Upper lobe of right lung (tissue), 1 donor: ENCODE data around the gene PHF24. TPM values are rescaled to one million over a fixed set of nuclear protein-coding genes. Genes with fewer than 3 reads are reported as not detected.
"Not testable (repeated sequence)": the region's sequence is repeated elsewhere in the genome, so short reads cannot be mapped to it uniquely, and the experiment has no call there.

Source experiments
- ATAC-seq: fragments of 200-7000 bp; cut with Tn5 transposase; one replicate; pipeline ENCODE4 v1.9.1; 2020; ENCODE audit warnings: mild to moderate bottlenecking, moderate library complexity
- DNase-seq: peaks from one replicate; pipeline ENCODE4 v3.0.0-alpha.2; 2020
- H3K27ac ChIP-seq: fragments of 200-600 bp; one replicate; pipeline ENCODE4 v1.8.0; 2022
- H3K27me3 ChIP-seq: fragments of 200-600 bp; one replicate; pipeline ENCODE4 v1.8.0; 2022; ENCODE audit warnings: mild to moderate bottlenecking
- H3K36me3 ChIP-seq: fragments of 200-600 bp; one replicate; pipeline ENCODE4 v1.8.0; 2022
- H3K4me1 ChIP-seq: fragments of 200-600 bp; one replicate; pipeline ENCODE4 v1.8.0; 2022
- H3K4me3 ChIP-seq: fragments of 200-600 bp; one replicate; pipeline ENCODE4 v1.8.0; 2022; ENCODE audit warnings: mild to moderate bottlenecking
- H3K9me3 ChIP-seq: fragments of 200-600 bp; one replicate; pipeline ENCODE4 v1.8.0; 2022
- intact Hi-C: fragments of 100-400 bp; cut with DNase I; formaldehyde crosslinking; loops from one replicate; pipeline ENCODE4 v1.11.0; 2022
- long read RNA-seq: library from polyadenylated mRNA; unstranded; transcript quantifications from one replicate; pipeline ENCODE4 v2.0.0, GENCODE V29; 2021
- total RNA-seq: library from RNA; stranded (reverse); fragmentation: NEBNext Ultra II Directional; extraction: Animal tissue kit (Norgen Biotek cat#: 25700); gene quantifications from one replicate; pipeline ENCODE4 v1.2.1, GENCODE V29; 2021
- TF ChIP-seq, protein P1 (sequence below): fragments of 200-600 bp; IDR thresholded peaks from one replicate; pipeline ENCODE4 v1.8.0; 2022; ENCODE audit warnings: antibody characterized with exemption
- donor health status: DM: no; HTN: yes; CAD: no; lungs with severe emphysema.

Gene PHF24
- total RNA-seq = 0.23 TPM
- long read RNA-seq = 0 reads

DNA sequence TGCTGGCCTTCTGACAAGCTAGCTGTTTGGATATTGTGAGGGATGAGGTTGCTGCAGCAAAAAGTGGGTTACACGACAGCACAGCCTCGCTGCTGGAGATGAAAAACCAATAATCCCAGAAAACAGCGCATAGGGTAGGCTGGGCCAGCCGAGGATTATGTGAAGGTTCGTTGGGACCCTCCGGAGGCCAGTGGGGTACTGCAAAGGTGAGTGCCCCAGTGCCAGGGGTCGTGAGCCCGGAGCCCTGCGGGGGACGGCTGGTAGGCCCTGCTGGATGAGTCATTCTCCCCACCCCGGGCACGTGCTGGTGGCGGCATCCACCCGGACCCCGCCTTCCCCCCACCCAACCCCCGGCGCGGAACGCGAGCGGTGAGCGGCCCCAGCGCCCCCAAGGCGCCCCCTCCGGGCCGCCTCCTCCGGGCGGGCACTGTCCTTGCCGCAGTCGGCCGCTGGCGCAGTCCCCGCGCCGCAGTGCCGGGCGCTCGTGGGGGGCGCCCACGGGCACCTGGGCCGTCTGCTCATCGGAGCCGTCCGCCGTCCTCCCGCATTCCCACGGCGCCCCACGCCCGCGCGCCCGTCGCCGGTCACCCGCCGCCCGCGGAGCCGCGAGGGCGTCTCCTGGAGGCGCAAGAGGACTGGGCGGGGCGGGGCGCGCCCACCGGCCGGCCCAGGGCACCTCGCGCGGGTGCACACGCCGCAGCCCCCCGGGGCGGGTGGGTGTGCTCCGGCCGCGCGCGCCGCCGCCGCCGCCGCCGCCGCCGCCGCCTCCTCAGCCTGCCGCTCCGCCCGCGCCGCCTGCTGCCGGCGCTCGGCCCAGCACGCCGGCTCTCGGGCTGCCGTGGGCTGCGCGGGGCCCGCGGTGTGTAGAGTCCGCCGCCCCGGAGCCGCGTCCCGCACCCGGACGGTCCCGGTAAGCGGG is at the start of gene PHF24:
Gene PHF24, plus strand, starts transcription at position 794 of the 919 bp plus-strand sequence. CDS start 13,014 bp downstream, outside the sequence.
- ATAC-seq (peak; percentile 78), DNase-seq (no peak)
- Histone ChIP-seq H3K4me1 (peaks cover 6% of the 10 kb centered on the region), H3K27ac (no peak within 1 kb of the TSS), H3K36me3 (no peaks in the 10 kb centered on the region), H3K27me3 (peaks cover 55% of the 10 kb centered on the region), H3K9me3 (no peaks in the 10 kb centered on the region), H3K4me3 (peak within 1 kb of the TSS; percentile 32)
- intact Hi-C loops = no loop called here
- TF ChIP-seq, protein P1, sequence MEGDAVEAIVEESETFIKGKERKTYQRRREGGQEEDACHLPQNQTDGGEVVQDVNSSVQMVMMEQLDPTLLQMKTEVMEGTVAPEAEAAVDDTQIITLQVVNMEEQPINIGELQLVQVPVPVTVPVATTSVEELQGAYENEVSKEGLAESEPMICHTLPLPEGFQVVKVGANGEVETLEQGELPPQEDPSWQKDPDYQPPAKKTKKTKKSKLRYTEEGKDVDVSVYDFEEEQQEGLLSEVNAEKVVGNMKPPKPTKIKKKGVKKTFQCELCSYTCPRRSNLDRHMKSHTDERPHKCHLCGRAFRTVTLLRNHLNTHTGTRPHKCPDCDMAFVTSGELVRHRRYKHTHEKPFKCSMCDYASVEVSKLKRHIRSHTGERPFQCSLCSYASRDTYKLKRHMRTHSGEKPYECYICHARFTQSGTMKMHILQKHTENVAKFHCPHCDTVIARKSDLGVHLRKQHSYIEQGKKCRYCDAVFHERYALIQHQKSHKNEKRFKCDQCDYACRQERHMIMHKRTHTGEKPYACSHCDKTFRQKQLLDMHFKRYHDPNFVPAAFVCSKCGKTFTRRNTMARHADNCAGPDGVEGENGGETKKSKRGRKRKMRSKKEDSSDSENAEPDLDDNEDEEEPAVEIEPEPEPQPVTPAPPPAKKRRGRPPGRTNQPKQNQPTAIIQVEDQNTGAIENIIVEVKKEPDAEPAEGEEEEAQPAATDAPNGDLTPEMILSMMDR = no peak

DNA sequence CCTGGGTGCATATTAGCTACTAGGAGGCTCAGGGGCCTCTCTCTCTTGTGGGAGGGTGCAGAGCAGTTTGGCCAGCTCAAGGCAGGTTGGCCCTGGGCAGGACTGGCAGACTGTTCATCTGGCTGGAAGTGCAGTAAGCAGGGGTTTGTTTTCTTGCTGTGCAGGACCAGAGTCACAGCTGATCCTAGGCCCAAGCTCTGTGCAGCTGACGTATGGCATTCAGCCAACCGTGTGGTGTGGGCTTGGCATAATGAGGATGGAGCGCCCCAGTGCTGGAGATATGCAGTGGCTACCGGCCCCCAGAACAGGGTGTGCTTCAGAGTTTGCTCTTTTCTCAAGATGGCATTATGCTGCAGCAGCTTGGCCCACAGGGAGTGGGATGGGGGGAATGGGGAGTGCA is 31.0 kb upstream of the PHF24 start:
- H3K4me1 ChIP-seq = no peaks in the 10 kb centered on the region
- H3K9me3 ChIP-seq = no peaks in the 10 kb centered on the region
- peaks cover 7% of the 10 kb centered on the region for H3K27me3 ChIP-seq
- TF ChIP-seq, protein P1 = no peak
- no peak for DNase-seq
- no peaks in the 10 kb centered on the region for H3K36me3 ChIP-seq
- H3K27ac ChIP-seq = no peak overlapping the region
- intact Hi-C loops = no loop called here
- no peak for ATAC-seq
- H3K4me3 ChIP-seq = no peak overlapping the region

DNA sequence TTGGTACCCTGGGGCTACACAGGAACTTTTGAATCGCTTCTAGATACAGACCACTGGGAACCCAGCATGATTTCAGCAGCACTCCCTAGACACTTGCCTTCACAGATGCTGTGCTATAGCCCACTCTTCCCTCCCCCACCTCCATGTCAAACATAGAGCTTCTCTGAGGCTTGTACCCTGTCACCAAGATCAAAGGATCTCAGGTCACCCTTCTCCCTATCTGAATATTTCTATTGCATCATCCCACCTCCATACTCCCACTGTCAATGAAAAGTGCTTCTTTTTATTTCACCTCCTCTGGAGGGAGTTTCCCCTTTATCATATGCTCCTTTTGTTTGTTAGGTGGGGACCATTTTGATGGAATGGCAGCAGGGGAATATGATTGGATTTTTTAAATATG is 29.2 kb upstream of the PHF24 start:
- DNase-seq (no peak), ATAC-seq (no peak)
- intact Hi-C loops = no loop called here
- Histone ChIP-seq H3K9me3 (no peaks in the 10 kb centered on the region), H3K27ac (no peak overlapping the region), H3K4me3 (no peak overlapping the region), H3K27me3 (peaks cover 7% of the 10 kb centered on the region), H3K4me1 (no peaks in the 10 kb centered on the region), H3K36me3 (no peaks in the 10 kb centered on the region)
- TF ChIP-seq, protein P1 = no peak

DNA sequence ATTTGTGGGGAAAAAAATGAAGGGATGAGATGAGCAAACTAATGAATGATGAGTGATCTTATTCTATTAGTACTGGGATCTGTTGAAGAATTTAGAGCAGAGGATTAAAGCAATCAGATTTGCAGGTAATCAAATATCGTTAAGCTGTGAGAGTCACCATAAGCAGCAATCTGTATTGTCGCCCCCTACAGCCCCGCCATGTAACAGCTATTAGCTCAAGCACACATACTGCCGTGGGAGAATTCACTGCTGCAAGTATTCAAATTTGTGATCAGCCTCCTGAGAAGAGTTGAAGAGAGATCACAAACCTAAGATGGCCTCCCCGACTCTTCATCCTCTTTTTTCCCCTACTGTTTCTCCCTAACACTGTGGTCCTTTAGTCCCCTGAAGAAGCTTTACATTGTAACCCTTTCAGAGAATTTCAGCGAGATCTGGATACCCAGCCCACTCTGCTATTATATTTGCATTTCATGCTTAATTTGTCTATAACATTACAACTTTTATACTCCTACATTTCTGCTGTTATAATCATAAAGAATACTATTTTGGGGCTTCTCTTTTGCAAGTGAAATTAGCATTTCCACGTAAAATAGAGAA is 28.5 kb upstream of the PHF24 start:
- peak; percentile 61 for ATAC-seq
- Histone ChIP-seq H3K4me3 (no peak overlapping the region), H3K9me3 (no peaks in the 10 kb centered on the region), H3K36me3 (no peaks in the 10 kb centered on the region), H3K27me3 (peaks cover 7% of the 10 kb centered on the region), H3K4me1 (no peaks in the 10 kb centered on the region), H3K27ac (no peak overlapping the region)
- intact Hi-C loops = no loop called here
- no peak for DNase-seq
- TF ChIP-seq, protein P1 = peak; percentile 54

DNA sequence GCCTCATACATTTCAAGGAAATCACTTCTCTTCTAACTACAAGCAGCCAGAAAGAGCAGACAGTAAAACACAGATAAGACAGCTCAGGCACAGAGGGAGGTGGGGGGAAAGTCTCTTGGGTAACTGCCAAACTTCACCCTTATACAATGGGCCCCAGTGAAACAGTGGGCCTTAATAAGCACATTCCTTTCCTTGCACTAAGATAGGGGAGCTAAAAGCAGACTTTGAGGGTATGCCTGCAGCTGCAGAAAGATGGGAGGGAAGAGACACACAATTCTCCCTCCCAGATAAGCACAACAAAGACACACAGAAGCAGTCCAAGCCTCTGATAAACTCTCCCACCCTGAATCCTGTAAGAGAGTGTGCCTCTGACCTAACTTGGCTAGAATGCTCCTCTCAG is 18.1 kb upstream of the PHF24 start:
- H3K27me3 ChIP-seq, ATAC-seq, H3K4me3 ChIP-seq, H3K27ac ChIP-seq, H3K9me3 ChIP-seq, intact Hi-C loops, DNase-seq, H3K4me1 ChIP-seq, H3K36me3 ChIP-seq: not testable (repeated sequence)

DNA sequence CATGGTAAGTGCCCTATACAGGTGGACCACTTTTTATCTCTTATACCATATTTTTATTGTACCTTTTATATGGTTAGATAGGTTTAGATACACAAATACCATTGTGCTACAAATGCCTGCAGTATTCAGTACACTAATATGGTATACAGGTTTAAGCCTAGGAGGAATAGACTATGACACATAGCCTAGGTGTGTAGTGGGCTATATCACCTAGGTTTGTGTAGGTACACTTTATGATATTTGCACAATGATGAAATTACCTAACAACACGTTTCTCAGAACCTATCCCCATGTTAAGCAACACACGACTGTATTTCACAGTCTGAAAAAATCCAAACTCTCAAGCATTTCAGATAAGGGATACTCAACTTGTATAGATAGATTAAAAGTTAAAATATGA is 9.6 kb upstream of the PHF24 start:
- intact Hi-C loops = no loop called here

More for the DNA sequence above, 9.6 kb upstream of the PHF24 start:
- ATAC-seq (no peak), DNase-seq (no peak)
- Histone ChIP-seq H3K27me3 (no peaks in the 10 kb centered on the region), H3K4me1 (no peaks in the 10 kb centered on the region), H3K9me3 (no peaks in the 10 kb centered on the region), H3K36me3 (no peaks in the 10 kb centered on the region), H3K4me3 (no peak overlapping the region), H3K27ac (no peak overlapping the region)
- TF ChIP-seq, protein P1 = no peak
